Stomach (tissue), 9 donors: ENCODE data around the gene ODAD4. TPM values are rescaled to one million over a fixed set of nuclear protein-coding genes. Genes with fewer than 3 reads are reported as not detected.

Experiments
- DNase-seq, 2 donors: peaks; one replicate each; pipeline versions ENCODE4 v3.0.0 to v3.0.0-alpha.2; 2013 to 2019
- H3K27ac ChIP-seq, 5 donors: fragments of 200-600 bp in 4 of 5; sonication (generic) in 4 of 5; one replicate each; pipeline ENCODE4 v1.5.1; 2013 to 2019; ENCODE audit warnings: mild to moderate bottlenecking in 1 of 5, moderate library complexity in 1 of 5
- H3K27me3 ChIP-seq, 3 donors: fragments of 200-600 bp; sonication (generic); one replicate each; pipeline ENCODE4 v1.5.1; 2017 to 2019; ENCODE audit warnings: mixed run types in 1 of 3
- H3K36me3 ChIP-seq, 4 donors: fragments of 200-600 bp; sonication (generic); 1 replicate in 3 of 4; 2 replicates in 1 of 4; pipeline ENCODE4 v1.5.1; 2016 to 2019
- H3K4me1 ChIP-seq, 4 donors: fragments of 200-600 bp; sonication (generic); one replicate each; pipeline ENCODE4 v1.5.1; 2016 to 2019
- H3K4me3 ChIP-seq, 4 donors: fragments of 200-600 bp; sonication (generic) in 3 of 4; one replicate each; pipeline ENCODE4 v1.5.1; 2016 to 2019; ENCODE audit warnings: mild to moderate bottlenecking in 1 of 4
- H3K9me3 ChIP-seq, 4 donors: fragments of 200-600 bp; sonication (generic); one replicate each; pipeline ENCODE4 v1.5.1; 2016 to 2019
- EP300 ChIP-seq: sonication (generic); formaldehyde crosslinking; IDR thresholded peaks from one replicate; pipeline ENCODE4 v1.6.1; 2017; ENCODE audit warnings: antibody characterized with exemption
- POLR2A ChIP-seq, 4 donors: fragments of 450-650 bp; IDR thresholded peaks; one replicate each; pipeline ENCODE4 v1.6.1; 2016; ENCODE audit warnings: antibody characterized with exemption in 4 of 4, control low read depth in 2 of 4, mild to moderate bottlenecking in 1 of 4, moderate library complexity in 1 of 4
- POLR2AphosphoS5 ChIP-seq, 3 donors: sonication (generic); formaldehyde crosslinking; IDR thresholded peaks; one replicate each; pipeline ENCODE4 v1.6.1; 2016; ENCODE audit warnings: antibody characterized with exemption in 3 of 3
- WGBS, 5 donors: extraction: QIAGEN DNeasy Blood & Tissue Kit in 3 of 5; methylation state at CpG; one replicate each; pipeline versions ENCODE4 v1.1.5 to v1.1.7; 2013 to 2018; 5-methylcytosine and 5-hydroxymethylcytosine counted together
- intact Hi-C: fragments of 100-400 bp; cut with DNase I; formaldehyde crosslinking; loops from one replicate; pipeline ENCODE4 v1.15.1; 2023; ENCODE audit warnings: low total_unique reads
- polyA plus RNA-seq, 3 donors: library from polyadenylated mRNA; stranded (reverse); fragments of 200-250 nt; gene quantifications; one replicate each; pipeline ENCODE4 v1.2.3, GENCODE V29; 2013
- total RNA-seq, 5 donors: library from RNA; depleted of rRNA; stranded (reverse); fragments of >200 nt; gene quantifications; one replicate each; pipeline versions ENCODE4 v1.1.0 to v1.2.3, GENCODE V29; 2014 to 2016
- TF ChIP-seq, protein P1 (sequence below), 7 experiments: fragments of 450-650 bp in 4 of 7; fragments of 200-600 bp in 3 of 7; sonication (generic) in 3 of 7; IDR thresholded peaks; one replicate each; pipeline ENCODE4 v1.5.1; 2016 to 2019; ENCODE audit warnings: antibody characterized with exemption in 7 of 7, control low read depth in 2 of 7, mild to moderate bottlenecking in 1 of 7
- donor health status: healthy with polysubstance abuse.
- donor health status: Bipolar disorder and iron deficiency.
- donor health status: healthy.

Gene ODAD4
- total and polyA plus RNA-seq, 8 donors: 0.78 to 2.1 (median 1.0) TPM; not detected in 4

- Histone ChIP-seq H3K4me1 (peaks cover 21 to 55% (median 46%) of the 10 kb centered on the region in 4 donors), H3K36me3 (peaks cover 5 to 30% (median 28%) of the 10 kb centered on the region in 4 donors), H3K4me3 (peak overlapping the region; percentile 72 to 93 (median 85)), H3K27ac (peak overlapping the region; percentile 84 to 94 (median 91)), H3K27me3 (no peaks in the 10 kb centered on the region), H3K9me3 (no peaks in the 10 kb centered on the region)
- 3 to 7% (median 4%) methylated on average over 18 of the region's 18 CpGs for WGBS, 5 donors
- intact Hi-C loops: no loop called here
- peak; percentile 89 to 90 for DNase-seq
- TF ChIP-seq POLR2AphosphoS5 (IDR thresholded peaks at IDR 0.05) (peak in 2 of 3 donors; percentile 4 to 58), POLR2A (IDR thresholded peaks at IDR 0.05) (no peak), EP300 (no peak)
- TF ChIP-seq, protein P1, sequence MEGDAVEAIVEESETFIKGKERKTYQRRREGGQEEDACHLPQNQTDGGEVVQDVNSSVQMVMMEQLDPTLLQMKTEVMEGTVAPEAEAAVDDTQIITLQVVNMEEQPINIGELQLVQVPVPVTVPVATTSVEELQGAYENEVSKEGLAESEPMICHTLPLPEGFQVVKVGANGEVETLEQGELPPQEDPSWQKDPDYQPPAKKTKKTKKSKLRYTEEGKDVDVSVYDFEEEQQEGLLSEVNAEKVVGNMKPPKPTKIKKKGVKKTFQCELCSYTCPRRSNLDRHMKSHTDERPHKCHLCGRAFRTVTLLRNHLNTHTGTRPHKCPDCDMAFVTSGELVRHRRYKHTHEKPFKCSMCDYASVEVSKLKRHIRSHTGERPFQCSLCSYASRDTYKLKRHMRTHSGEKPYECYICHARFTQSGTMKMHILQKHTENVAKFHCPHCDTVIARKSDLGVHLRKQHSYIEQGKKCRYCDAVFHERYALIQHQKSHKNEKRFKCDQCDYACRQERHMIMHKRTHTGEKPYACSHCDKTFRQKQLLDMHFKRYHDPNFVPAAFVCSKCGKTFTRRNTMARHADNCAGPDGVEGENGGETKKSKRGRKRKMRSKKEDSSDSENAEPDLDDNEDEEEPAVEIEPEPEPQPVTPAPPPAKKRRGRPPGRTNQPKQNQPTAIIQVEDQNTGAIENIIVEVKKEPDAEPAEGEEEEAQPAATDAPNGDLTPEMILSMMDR (IDR thresholded peaks at IDR 0.05): no peak
Observed at GRCh38 chr17:41965694-41966462, 35.5 kb downstream of the ODAD4 start.

DNA sequence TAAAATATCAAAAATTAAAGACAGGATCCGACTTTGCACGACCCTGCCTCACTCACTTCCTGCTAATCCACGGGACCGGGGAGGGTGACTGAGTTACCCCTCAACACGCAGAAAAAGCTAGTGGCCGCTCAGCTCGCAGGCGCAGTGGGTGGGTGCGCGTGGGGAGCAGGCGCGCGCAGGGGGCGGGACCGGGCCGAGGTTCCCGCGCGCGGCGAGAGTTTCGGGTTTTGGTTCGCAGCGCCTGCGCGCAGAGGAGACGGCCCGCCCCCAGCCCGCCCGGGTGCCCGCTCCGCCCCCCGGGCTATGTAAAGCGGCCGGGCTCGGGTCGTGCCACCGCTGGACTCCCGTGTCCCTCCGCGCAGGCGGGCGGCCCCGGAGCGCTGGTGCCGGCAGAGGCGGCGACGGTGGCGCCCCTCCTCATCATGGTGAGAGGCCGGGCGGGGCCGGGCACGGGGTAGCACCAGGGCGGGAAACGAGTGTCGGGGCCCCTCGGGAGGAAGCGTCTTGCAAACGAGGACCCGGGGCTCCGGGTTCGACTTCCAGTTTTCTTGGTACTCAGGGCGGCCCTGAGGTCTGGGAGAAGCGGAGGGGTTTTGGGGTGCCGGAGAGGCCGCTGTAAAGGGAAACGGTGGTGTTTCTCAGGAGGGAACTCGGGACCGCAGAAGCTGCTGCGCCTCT is 36.2 kb downstream of the ODAD4 start, which contains the start of gene CNP:
Gene CNP (plus strand): TSS at position 333 of the 678 bp plus-strand sequence. CDS start 90 bp downstream, at position 423.
- intact Hi-C loops: no loop called here
- no peaks in the 10 kb centered on the region for H3K9me3 ChIP-seq
- peak within 1 kb of the TSS; percentile 84 to 94 (median 91) for H3K27ac ChIP-seq
- H3K27me3 ChIP-seq: no peaks in the 10 kb centered on the region
- peak within 1 kb of the TSS; percentile 72 to 93 (median 85) for H3K4me3 ChIP-seq
- H3K36me3 ChIP-seq: peaks cover 5 to 38% (median 34%) of the 10 kb centered on the region in 4 donors
- peaks cover 22 to 62% (median 50%) of the 10 kb centered on the region in 4 donors for H3K4me1 ChIP-seq
- 0 to 1% (median 0%) methylated on average over 51 to 71 of the region's 71 CpGs for WGBS, 5 donors
- TF ChIP-seq POLR2AphosphoS5 (IDR thresholded peaks at IDR 0.05) (peak; percentile 48 to 94 (median 88)), POLR2A (IDR thresholded peaks at IDR 0.05) (peak in 1 of 4 donors; percentile 29), EP300 (no peak)
- TF ChIP-seq, protein P1 (IDR thresholded peaks at IDR 0.05): no peak
- DNase-seq: peak; percentile 94 to 97

DNA sequence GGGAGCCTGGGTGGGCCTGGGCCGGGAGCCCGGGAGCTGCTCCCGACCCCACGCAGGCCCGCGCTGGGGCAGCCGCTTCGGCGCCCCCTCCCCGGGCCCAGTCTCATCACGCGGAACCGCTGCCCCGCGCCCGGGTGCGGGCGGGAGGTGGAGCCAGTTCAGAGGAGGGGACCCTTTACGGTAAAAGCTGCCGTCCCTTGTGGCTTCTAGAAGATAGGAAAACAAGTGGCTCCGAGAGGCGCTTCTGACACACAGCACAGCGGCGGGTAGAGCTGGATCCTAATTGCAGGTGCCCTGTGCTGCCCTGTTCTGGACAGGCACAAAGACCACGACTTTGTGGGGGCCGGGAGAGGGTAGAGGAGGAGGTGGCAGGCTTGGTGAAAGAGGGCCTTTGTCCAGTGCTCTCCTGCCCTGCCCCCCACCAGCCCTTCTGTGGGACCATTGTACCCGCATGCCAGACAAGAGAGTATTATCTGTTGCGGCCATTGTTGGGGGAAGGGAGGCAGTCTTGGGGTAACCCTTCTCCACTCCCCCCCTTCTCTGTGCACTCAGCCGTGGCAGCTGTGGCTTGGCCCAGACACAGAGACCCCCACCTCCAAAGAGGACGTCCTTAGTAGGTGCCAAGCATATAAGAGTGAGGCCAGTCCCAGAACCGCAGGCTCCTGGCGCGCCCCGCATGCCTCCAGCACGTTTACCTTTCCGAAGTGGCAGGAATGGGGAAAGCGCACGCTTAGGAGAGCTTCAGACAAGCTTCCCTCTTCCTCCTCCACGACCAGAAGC is 36.9 kb downstream of the ODAD4 start:
- 1 to 12% (median 7%) methylated on average over 30 to 39 of the region's 39 CpGs for WGBS, 5 donors
- Histone ChIP-seq H3K9me3 (no peaks in the 10 kb centered on the region), H3K36me3 (peaks cover 5 to 45% (median 41%) of the 10 kb centered on the region in 4 donors), H3K27ac (peak overlapping the region; percentile 84 to 94 (median 91)), H3K4me3 (peak overlapping the region; percentile 72 to 93 (median 85)), H3K27me3 (no peaks in the 10 kb centered on the region), H3K4me1 (peaks cover 26 to 70% (median 57%) of the 10 kb centered on the region in 4 donors)
- intact Hi-C loops: no loop called here
- no peak for TF ChIP-seq POLR2AphosphoS5 (IDR thresholded peaks at IDR 0.05)
- TF ChIP-seq POLR2A (IDR thresholded peaks at IDR 0.05): no peak
- DNase-seq: peak in 1 of 2 donors; percentile 73

DNA sequence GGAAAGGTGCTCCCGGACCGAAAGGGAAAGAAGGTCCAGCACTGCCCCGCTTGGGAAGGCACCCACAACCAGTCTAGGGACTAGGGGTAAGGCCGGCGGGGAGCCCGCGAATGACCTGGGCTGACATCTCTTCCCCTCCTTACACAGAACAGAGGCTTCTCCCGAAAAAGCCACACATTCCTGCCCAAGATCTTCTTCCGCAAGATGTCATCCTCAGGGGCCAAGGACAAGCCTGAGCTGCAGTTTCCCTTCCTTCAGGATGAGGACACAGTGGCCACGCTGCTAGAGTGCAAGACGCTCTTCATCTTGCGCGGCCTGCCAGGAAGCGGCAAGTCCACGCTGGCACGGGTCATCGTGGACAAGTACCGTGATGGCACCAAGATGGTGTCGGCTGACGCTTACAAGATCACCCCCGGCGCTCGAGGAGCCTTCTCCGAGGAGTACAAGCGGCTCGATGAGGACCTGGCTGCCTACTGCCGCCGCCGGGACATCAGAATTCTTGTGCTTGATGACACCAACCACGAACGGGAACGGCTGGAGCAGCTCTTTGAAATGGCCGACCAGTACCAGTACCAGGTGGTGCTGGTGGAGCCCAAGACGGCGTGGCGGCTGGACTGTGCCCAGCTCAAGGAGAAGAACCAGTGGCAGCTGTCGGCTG is 37.6 kb downstream of the ODAD4 start:
- TF ChIP-seq POLR2A (IDR thresholded peaks at IDR 0.05) (no peak), POLR2AphosphoS5 (IDR thresholded peaks at IDR 0.05) (no peak), EP300 (no peak)
- TF ChIP-seq, protein P1 (IDR thresholded peaks at IDR 0.05): no peak
- Histone ChIP-seq H3K27ac (peak overlapping the region; percentile 84 to 94 (median 91)), H3K4me3 (peak overlapping the region; percentile 72 to 93 (median 85)), H3K9me3 (no peaks in the 10 kb centered on the region), H3K36me3 (peaks cover 9 to 52% (median 49%) of the 10 kb centered on the region in 4 donors), H3K27me3 (no peaks in the 10 kb centered on the region), H3K4me1 (peaks cover 33 to 72% (median 62%) of the 10 kb centered on the region in 4 donors)
- no peak for DNase-seq
- 84 to 92% (median 86%) methylated on average over 22 to 37 of the region's 37 CpGs for WGBS, 5 donors
- intact Hi-C loops: no loop called here
